ENCODE results near the gene SRGAP2B.
"Not testable (repeated sequence)": the region's sequence is repeated elsewhere in the genome, so short reads cannot be mapped to it uniquely, and the experiment has no call there.

Gene SRGAP2B

GRCh38 chr1:145082483-145083255 is 12.5 kb downstream of the SRGAP2B start:
- DNase-seq: not testable (repeated sequence)

DNA sequence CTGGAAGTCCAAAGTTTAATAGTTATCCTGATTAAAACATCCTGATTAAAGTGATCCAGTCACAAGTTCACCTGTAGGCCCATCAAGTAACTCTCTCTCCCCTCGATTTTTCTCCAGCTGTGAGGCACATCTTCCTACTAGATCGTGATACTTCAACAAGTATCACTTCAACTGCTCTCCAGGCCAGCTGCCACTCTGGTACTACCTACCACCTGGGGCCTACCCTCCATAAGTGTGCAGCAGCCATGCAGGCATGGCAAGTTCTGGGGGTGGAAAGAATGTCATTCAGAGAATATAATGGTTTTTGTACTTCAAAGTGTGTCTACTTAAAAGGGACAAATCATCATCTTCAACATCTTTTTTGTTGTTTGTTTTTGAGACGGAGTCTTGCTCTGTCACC is 14.9 kb downstream of the SRGAP2B start:
- not testable (repeated sequence) for DNase-seq

DNA sequence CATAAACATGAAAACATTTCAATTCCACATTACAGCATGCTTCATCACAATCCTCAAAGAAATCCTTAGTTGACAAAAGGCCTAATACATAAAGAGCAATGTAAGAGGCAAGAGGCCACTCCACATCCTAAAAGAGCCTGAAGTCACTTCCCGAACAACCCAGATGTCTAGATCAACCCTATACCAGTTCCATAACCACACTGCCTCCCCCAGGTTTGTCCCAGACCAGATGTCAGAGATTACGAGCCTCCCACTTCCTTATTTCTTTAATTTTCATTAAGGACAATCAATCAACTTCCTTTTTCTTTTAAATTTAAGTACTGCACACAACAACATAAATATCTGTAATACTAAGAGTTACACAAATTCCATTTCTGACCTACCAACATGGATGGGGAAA is 15.4 kb downstream of the SRGAP2B start:
- not testable (repeated sequence) for DNase-seq

DNA sequence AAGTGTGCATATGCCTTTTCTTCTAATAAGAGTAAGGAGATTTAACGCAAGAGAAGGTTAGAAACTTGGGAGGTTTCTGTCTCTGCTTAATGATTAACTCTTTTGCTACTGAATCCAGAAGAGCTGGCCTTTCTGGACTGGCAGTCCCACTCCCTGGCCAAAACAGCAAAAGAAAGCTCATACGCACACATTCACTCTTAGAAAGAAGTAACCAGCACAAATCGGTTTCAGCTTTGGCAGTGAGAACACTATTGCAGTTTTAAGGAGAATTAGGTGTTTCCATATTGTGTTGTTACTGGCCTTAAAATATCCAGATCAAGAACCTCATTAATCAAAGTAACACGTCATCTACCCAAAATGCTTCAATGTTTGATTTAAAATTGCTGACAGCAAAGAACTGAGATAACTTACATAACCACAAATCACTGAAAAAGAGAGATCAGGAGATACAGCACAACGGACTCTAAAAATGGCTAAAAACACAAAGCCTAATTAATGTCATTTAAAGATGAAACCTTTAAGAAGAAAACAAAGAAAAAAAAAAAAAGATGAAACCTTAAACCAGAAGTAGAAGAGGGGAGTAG is 16.2 kb downstream of the SRGAP2B start:
- DNase-seq: not testable (repeated sequence)

DNA sequence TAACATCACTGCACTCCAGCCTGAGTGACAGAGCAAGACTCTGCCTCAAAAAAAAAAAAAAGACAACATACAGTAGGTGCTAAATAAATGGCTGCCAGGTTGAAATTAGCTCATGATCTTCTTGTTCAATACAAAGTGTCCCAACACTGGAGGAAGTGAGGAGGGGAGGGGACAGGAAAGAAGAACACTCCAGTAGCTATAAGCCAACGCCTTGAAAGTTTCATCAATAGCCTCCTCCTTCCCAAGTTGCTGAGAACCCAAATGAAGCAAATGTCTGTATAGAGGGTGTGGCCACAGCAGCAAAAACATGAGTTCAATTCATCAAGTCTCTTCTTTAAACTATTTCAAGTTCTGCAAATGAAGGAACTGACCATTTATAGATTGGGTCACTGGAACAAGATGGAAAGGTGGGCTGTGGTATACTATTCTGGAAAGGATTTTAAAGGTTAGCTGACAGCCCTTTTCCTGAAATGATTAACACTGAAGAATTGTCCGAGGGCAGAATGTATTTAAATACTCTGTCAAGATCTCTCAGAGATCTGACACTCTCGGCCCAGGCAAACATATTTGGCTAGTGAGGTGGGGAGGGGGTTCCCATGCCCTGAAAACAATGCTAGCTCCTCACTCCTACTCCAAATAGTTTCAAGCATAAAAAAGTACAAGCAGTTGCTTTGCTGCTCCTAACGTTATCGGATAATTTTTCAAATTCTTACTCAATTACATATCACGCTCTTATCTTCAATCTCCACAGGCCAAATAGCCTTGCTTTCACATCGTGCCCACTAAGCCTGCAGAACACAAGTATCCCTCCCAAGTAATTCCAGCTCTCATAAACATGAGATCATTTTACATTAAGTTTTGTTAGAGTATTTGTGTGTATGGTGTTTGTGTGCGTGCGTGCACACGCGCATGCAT is 17.0 kb downstream of the SRGAP2B start:
- not testable (repeated sequence) for DNase-seq

DNA sequence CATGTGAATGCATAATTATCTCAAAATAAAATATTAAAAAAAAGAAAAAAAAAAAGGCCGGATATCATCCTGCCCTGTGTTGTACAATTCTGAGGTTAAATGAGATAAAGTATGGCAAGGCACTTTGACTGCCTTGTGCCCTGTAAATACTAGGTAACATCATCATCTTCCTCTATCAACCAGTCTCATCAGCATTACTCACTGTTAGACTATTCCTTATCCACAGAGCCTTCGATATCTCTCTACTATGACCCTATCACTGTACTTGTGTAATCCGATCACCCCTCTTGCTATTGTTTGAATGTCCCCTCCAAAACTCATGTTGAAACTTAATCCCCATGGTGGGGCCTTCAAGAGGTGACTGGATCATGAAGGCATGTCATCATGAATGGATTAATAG is 18.3 kb downstream of the SRGAP2B start:
- not testable (repeated sequence) for DNase-seq

- DNase-seq: not testable (repeated sequence)
Measured at GRCh38 chr1:145074021-145074559, 21.0 kb downstream of the SRGAP2B start.

DNA sequence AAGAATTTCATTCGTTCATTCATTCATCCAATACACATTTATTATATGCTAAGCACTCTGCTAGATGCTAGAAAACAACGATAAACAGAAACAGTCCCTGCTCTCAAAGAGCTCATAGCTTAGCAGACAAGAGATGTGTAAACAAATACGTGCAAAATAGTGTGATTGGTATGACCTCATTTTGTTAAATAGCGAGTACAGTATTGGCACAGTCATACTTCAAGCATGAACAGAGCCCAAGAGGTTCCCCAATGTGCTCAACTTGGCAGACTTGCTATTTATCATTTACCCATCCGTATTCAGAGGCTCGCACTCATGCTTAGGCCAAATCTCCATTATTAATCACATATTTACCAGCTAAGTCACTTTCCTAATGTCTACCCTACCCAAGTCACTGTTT is 23.6 kb downstream of the SRGAP2B start:
- not testable (repeated sequence) for DNase-seq

DNA sequence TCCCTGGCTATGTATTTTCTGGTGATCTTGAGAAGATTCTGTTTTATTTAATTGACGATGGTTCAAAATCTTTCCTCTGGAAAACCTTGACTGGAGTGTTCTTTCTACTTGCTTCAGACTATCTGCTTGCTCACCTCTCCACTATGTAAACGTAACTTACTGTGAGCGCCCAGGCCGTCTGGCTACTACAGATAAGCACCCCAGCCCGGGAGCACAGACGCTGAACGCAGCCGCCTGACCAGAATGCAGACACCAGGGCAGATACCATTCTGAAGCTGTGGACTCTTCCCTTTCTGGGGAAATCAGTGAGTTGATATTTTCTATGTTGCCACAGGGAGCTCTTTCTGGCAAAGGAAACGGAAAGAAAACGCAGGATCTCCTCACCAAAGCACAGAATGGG is 28.6 kb downstream of the SRGAP2B start:
- not testable (repeated sequence) for DNase-seq

DNA sequence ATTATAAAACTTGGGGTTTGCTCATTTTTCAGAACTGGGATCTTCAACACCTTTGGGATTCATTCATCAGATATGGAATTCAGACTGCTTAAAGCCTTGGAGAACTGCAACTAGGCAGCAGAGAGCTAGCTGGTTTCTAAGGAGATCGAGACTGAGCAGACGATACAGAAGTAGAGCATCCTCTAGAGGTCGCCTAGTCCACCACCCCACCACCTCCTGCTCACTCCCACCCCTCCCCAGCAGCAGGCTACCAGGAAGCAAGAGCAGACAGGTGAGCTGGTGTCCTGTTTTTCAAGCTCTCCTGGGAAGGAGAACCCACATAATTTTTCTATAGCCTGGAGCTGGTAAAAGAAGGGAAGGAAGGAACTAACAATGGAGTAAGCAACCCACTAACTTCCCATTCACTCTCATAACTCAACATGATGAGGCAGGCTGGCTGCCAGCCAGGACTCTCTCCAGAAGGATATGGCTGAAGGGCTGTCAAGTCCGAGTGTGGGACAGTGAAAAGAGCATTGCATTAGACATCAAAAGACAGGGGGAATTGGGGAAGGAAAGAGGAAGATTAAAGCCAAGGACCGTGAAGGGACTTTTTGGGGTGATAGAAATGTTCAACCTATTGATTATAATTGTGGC is 29.8 kb downstream of the SRGAP2B start:
- not testable (repeated sequence) for DNase-seq

GRCh38 chr1:145063941-145064648 is 31.0 kb downstream of the SRGAP2B start:
- not testable (repeated sequence) for DNase-seq

DNA sequence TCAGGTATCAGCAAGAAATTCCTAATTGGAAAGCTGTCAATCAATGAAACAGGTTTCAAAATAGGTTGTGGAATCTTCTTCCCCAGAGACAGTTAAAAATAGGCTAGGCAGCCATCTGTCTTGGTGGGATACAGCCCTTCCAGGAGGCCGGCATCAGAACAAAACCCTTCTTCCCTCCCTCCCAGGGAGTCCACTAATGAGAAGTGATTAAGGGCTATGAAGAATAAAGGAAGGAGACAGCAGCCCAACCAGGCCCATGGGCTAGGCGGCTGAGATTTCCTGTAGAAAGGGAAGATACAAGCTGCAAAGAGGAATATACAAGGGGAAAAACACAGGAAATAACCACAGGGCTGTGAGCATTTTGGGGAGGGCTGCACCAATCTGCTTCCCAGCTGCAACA is 31.8 kb downstream of the SRGAP2B start:
- DNase-seq: not testable (repeated sequence)

DNA sequence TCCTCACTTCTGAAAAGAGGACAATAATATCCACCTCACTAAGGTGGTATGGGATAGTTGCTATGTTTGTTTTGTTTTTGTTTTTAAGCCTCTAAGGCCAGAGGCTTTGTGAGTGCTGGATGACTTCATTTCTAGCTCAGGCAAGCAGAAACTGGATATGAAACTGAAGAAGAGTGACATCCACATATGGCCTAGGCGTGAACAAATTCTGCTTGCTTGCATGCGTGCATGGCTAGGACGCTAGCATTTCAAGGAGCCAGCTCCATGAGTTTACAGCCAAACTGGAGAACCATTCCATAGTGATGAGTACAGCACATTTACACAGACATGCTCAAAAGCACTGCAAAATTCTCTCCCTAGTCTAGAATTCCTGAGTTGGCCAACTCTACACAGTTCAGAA is 36.9 kb downstream of the SRGAP2B start:
- not testable (repeated sequence) for DNase-seq

DNA sequence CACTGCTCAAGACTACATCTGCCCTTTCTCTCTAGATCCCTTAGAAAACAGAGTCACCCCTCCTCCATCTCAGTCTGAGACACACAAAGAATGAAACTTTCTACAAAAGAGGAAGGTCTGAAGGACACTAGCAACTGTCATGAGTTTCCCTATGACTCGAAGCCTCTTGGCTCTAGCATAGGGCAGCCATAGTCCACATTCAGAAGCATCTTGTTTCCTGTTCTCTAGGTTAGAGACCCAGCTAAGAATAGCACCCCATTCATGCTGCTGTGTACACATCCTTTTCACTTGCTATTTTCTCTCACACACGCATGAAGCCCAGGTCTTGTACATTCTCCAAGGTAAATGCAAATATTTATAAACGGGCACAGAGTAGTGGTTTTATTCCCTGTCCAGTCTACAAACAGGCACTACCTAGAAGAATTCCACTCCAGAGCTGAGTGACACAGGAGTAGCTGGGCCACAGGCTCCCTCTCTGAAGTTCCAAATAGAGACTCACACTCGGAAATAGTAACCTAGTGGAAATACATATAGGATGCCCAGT is 39.8 kb downstream of the SRGAP2B start:
- not testable (repeated sequence) for DNase-seq

- DNase-seq: not testable (repeated sequence)
Measured at GRCh38 chr1:145053428-145053827, 41.7 kb downstream of the SRGAP2B start.

GRCh38 chr1:145052019-145052776 is 42.9 kb downstream of the SRGAP2B start:
- not testable (repeated sequence) for DNase-seq

- DNase-seq: not testable (repeated sequence)
Measured at GRCh38 chr1:145048181-145048856, 46.8 kb downstream of the SRGAP2B start.

DNA sequence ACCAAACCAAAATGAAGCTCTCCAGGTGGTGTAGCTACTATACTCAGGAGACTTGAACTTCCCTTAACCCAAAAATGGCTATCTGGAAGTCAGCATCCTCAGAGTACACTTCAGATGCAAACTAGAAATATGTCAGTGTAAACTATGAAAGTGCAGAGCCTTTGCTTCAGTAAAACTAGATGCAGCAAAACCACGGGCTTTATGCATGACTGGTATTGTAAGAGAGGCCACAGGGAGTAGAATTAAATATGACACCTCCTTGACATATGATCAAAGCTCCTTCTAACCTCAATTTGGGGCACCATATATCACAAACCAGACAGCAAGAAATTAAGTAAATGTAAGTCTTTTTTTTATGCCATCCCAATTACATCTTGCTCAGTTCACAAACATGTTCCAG is 47.6 kb downstream of the SRGAP2B start:
- not testable (repeated sequence) for DNase-seq

GRCh38 chr1:145045571-145046273 is 49.4 kb downstream of the SRGAP2B start:
- not testable (repeated sequence) for DNase-seq

All from 8988T (cell line).